ENCODE results near the gene SNRPD3.

GRCh38 chr22:24521791-24522245 lies 34.0 kb upstream of the SNRPD3 start:
- peak; percentile 71 for TF ChIP-seq CTCF (conservative IDR thresholded peaks at IDR 0.05; ENCODE audit: low read depth, low read length)
- no peak for TF ChIP-seq EZH2phosphoT487 (IDR thresholded peaks at IDR 0.05; ENCODE audit: borderline replicate concordance, low read length)
- TF ChIP-seq EZH2 (IDR thresholded peaks at IDR 0.05; ENCODE audit: low read length, unreplicated experiment), result no peak

Measured in PC-3 (cell line).